HepG2 (cell line): Measurements from ENCODE around the gene COMMD9. TPM values are rescaled to one million over a fixed set of nuclear protein-coding genes. Genes with fewer than 3 reads are reported as not detected.

Experiments used
- ATAC-seq: fragments of 200-7000 bp; cut with Tn5 transposase; 3 replicates; pipeline ENCODE4 v1.9.1; 2020; ENCODE audit warnings: mild to moderate bottlenecking, moderate library complexity
- BruUV-seq: library from RNA; stranded (reverse); fragments of 400-500 nt; replicated peaks from 2 replicates; lab custom pipeline; 2021; lab: Mats Ljungman, UMichigan
- CTCF ChIA-PET: fragments of 300-600 bp; formaldehyde crosslinking; extraction: SDS; loops from one replicate; lab custom pipeline; 2021; ENCODE audit warnings: low total read pairs, inconsistent platforms, low intra/inter-chr PET ratio; lab: Yijun Ruan, JAX
- POLR2A ChIA-PET: fragments of 350-600 bp; sonication (Branson Sonifier 250); formaldehyde crosslinking; loops from one replicate; lab custom pipeline; 2020; ENCODE audit warnings: antibody characterized with exemption, inconsistent platforms; lab: Yijun Ruan, JAX
- DNase-seq: peaks from one replicate; pipeline ENCODE4 v3.0.0-alpha.2; 2015; ENCODE audit warnings: low spot score
- FAIRE-seq: peaks from 3 replicates; lab custom pipeline; 2011; peaks lifted over from hg19 to GRCh38; lab: Jason Lieb, UNC
- H2AFZ ChIP-seq: one replicate; pipeline ENCODE4 v1.6.1; 2011; ENCODE audit warnings: low read length, inconsistent platforms
- H3K27ac ChIP-seq: fragments of 300-600 bp; 3 replicates; pipeline ENCODE4 v1.8.0; 2011; ENCODE audit warnings: mixed run types, mild to moderate bottlenecking, mixed read lengths, low read length, inconsistent platforms; ENCODE audit not compliant: insufficient read depth; ENCODE audit errors: extremely low read length
- H3K27me3 ChIP-seq, 2 experiments: fragments of 200-600 bp in 1 of 2; 2 replicates in 1 of 2; 3 replicates in 1 of 2; pipeline versions ENCODE4 v1.6.0 to v1.8.0; 2011; ENCODE audit warnings: low read length in 2 of 2, mild to moderate bottlenecking in 2 of 2, moderate library complexity in 2 of 2, inconsistent platforms in 1 of 2; ENCODE audit not compliant: insufficient read depth in 2 of 2, control insufficient read depth in 1 of 2
- H3K36me3 ChIP-seq, 2 experiments: fragments of 200-600 bp in 1 of 2; replicated peaks in 1 of 2; 2 replicates in 1 of 2; 3 replicates in 1 of 2; pipeline versions ENCODE4 v1.5.1 to v1.8.0; 2011; ENCODE audit warnings: low read length in 2 of 2, inconsistent platforms in 1 of 2; ENCODE audit not compliant: insufficient read depth in 2 of 2, control insufficient read depth in 1 of 2
- H3K4me1 ChIP-seq: 2 replicates; pipeline ENCODE4 v1.5.1; 2012; ENCODE audit warnings: low read length, inconsistent platforms; ENCODE audit not compliant: insufficient read depth
- H3K4me2 ChIP-seq: 2 replicates; pipeline ENCODE4 v1.6.0; 2011; ENCODE audit warnings: low read depth, low read length, inconsistent platforms
- H3K4me3 ChIP-seq, 3 experiments: fragments of 200-600 bp in 1 of 3; sonication (generic), shearing (Covaris generic) in 1 of 3; replicated peaks in 1 of 3; 2 replicates each; pipeline ENCODE4 v1.5.1; 2011 to 2016; ENCODE audit warnings: low read length in 3 of 3, inconsistent platforms in 2 of 3, low read depth in 2 of 3, mild to moderate bottlenecking in 2 of 3, control low read depth in 1 of 3, mixed read lengths in 1 of 3; ENCODE audit not compliant: insufficient read depth in 1 of 3
- H3K79me2 ChIP-seq: one replicate; pipeline ENCODE4 v1.6.1; 2011; ENCODE audit warnings: low read length, inconsistent platforms; ENCODE audit not compliant: insufficient read depth
- H3K9ac ChIP-seq: 2 replicates; pipeline ENCODE4 v1.6.0; 2011; ENCODE audit warnings: mild to moderate bottlenecking, low read depth, low read length, inconsistent platforms; ENCODE audit not compliant: insufficient read depth
- H3K9me3 ChIP-seq: 2 replicates; pipeline ENCODE4 v1.5.1; 2012; ENCODE audit warnings: mild to moderate bottlenecking, low read length
- H4K20me1 ChIP-seq: 2 replicates; pipeline ENCODE4 v1.6.0; 2011; ENCODE audit warnings: inconsistent platforms, mild to moderate bottlenecking, low read length, moderate library complexity; ENCODE audit not compliant: insufficient read depth
- AFF4 ChIP-seq: sonication (generic); formaldehyde crosslinking; IDR thresholded peaks from 2 replicates; pipeline ENCODE4 v1.4.0; 2020; ENCODE audit warnings: missing genetic modification reagents
- EEA1 ChIP-seq: sonication (generic); formaldehyde crosslinking; IDR thresholded peaks from 2 replicates; pipeline ENCODE4 v1.5.1; 2020; ENCODE audit warnings: mild to moderate bottlenecking, missing genetic modification reagents, borderline replicate concordance
- HDAC1 ChIP-seq: sonication (generic); formaldehyde crosslinking; IDR thresholded peaks from 2 replicates; pipeline ENCODE4 v1.5.1; 2020; ENCODE audit warnings: mild to moderate bottlenecking, missing genetic modification reagents
- HOXA9 ChIP-seq: sonication (generic); formaldehyde crosslinking; IDR thresholded peaks from 2 replicates; pipeline ENCODE4 v1.8.1; 2022; ENCODE audit warnings: missing genetic modification reagents, mild to moderate bottlenecking, moderate library complexity, borderline replicate concordance
- KLF15 ChIP-seq: sonication (generic); formaldehyde crosslinking; IDR thresholded peaks from 2 replicates; pipeline ENCODE4 v1.8.1; 2023; ENCODE audit warnings: borderline replicate concordance, mild to moderate bottlenecking, inconsistent platforms, missing genetic modification reagents, mixed read lengths
- KLF9 ChIP-seq: IDR thresholded peaks from 2 replicates; pipeline ENCODE4 v1.6.1; 2016; ENCODE audit warnings: low read depth
- PTBP1 ChIP-seq: fragments of 200-400 bp; formaldehyde crosslinking; IDR thresholded peaks from 2 replicates; pipeline ENCODE4 v1.6.1; 2018; ENCODE audit warnings: low read length, low read depth; ENCODE audit not compliant: poor library complexity, severe bottlenecking
- ZNF280B ChIP-seq: sonication (generic); formaldehyde crosslinking; IDR thresholded peaks from 2 replicates; pipeline ENCODE4 v1.5.0; 2020; ENCODE audit warnings: missing genetic modification reagents, mild to moderate bottlenecking, borderline replicate concordance
- WGBS: methylation state at CpG from one replicate; pipeline ENCODE4 v1.1.6; 2017; ENCODE audit warnings: low lambda C conversion rate; 5-methylcytosine and 5-hydroxymethylcytosine counted together
- in situ Hi-C: cut with HindIII; loops from 2 replicates; pipeline ENCODE4 v1.10.0; 2017; ENCODE audit warnings: low pct_unique_long_range_greater_than_20kb; ENCODE audit not compliant: extremely low pct_ligation_motif_present
- intact Hi-C: fragments of 100-400 bp; cut with micrococcal nuclease; formaldehyde crosslinking; loops from one replicate; pipeline ENCODE4 v1.10.0; 2022; ENCODE audit not compliant: unreplicated experiment
- polyA plus RNA-seq, 8 experiments: library from polyadenylated mRNA; depleted of rRNA in 3 of 8; stranded (reverse) in 7 of 8; unstranded in 1 of 8; fragments of >200 nt; fragmentation: Illumina TruSeq in 4 of 8; extraction: Trizol in 4 of 8; gene quantifications; 2 replicates each; pipeline versions ENCODE4 v1.2.1 to v1.2.3, GENCODE V29; 2011 to 2016; ENCODE audit warnings: low read depth in 4 of 8, missing spikeins in 1 of 8, mixed read lengths in 1 of 8; ENCODE audit not compliant: insufficient read depth in 1 of 8
- total RNA-seq, 5 experiments: library from RNA; depleted of rRNA; stranded (reverse); fragments of >200 nt; fragmentation: Illumina TruSeq; extraction: Trizol; gene quantifications; 2 replicates each; pipeline ENCODE4 v1.2.3, GENCODE V29; 2016; ENCODE audit warnings: low read depth in 1 of 5
- TF ChIP-seq, protein P1 (sequence below): sonication (generic); formaldehyde crosslinking; IDR thresholded peaks from 2 replicates; pipeline ENCODE4 v1.4.0; 2020; ENCODE audit warnings: mild to moderate bottlenecking, low read depth, missing genetic modification reagents
- TF ChIP-seq, protein P2 (sequence below): sonication (generic); formaldehyde crosslinking; IDR thresholded peaks from 2 replicates; pipeline ENCODE4 v1.5.0; 2020; ENCODE audit warnings: missing genetic modification reagents, mild to moderate bottlenecking, borderline replicate concordance

COMMD9 gene
- total and polyA plus RNA-seq, 2 of the 13 experiments (the other 11 are each of a cell fraction or from before 2014, with no cell fraction given), result 47.3 to 76.7 TPM

- TF ChIP-seq HOXA9 (no peak), EEA1 (CRISPR knock-in tag) (no peak), AFF4 (CRISPR knock-in tag) (no peak), KLF9 (CRISPR knock-in tag) (no peak), KLF15 (CRISPR knock-in tag) (no peak), PTBP1 (no peak)
- TF ChIP-seq, protein P1, sequence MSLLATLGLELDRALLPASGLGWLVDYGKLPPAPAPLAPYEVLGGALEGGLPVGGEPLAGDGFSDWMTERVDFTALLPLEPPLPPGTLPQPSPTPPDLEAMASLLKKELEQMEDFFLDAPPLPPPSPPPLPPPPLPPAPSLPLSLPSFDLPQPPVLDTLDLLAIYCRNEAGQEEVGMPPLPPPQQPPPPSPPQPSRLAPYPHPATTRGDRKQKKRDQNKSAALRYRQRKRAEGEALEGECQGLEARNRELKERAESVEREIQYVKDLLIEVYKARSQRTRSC (CRISPR knock-in tag), result no peak
Measured at GRCh38 chr11:36333468-36333867, 44.2 kb upstream of the COMMD9 start (continued).

DNA sequence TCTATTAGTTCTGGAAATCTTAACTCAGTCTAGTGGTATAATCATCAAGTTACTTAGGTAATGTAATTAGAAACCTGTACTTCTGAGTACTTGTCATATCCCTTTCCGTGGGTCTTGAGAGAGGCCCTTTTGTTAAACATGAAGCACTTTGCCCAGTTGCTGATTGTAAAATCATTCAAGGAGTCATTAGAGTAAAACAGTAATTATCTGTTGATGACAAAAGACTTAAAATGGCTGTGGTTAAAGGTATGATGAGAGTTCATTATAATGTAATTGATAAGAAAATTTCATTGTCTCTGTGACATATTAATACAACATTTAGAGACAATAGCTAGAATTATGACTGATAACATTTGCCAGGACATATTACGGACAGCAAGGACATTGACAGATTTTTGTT is 41.2 kb upstream of the COMMD9 start:
- intact Hi-C loops, result no loop called here
- no peak overlapping the region for H3K9ac ChIP-seq
- no peaks in the 10 kb centered on the region for H3K79me2 ChIP-seq
- ATAC-seq, result no peak
- in situ Hi-C loops, result no loop called here
- no peak overlapping the region for H3K4me2 ChIP-seq
- H3K36me3 ChIP-seq, result no peaks in the 10 kb centered on the region
- BruUV-seq, result no TSS peak
- H3K4me3 ChIP-seq, result no peak overlapping the region
- H3K27me3 ChIP-seq, result peaks cover 0 to 4% of the 10 kb centered on the region in 2 experiments; a peak in 1 of 5 replicates
- no peaks in the 10 kb centered on the region for H4K20me1 ChIP-seq
- H3K9me3 ChIP-seq, result no peaks in the 10 kb centered on the region
- H3K27ac ChIP-seq, result no peak overlapping the region
- no peak overlapping the region for H2AFZ ChIP-seq
- DNase-seq, result no peak
- H3K4me1 ChIP-seq, result no peaks in the 10 kb centered on the region
- no peak for FAIRE-seq
- CTCF ChIA-PET, result no interaction called here
- TF ChIP-seq, protein P2, sequence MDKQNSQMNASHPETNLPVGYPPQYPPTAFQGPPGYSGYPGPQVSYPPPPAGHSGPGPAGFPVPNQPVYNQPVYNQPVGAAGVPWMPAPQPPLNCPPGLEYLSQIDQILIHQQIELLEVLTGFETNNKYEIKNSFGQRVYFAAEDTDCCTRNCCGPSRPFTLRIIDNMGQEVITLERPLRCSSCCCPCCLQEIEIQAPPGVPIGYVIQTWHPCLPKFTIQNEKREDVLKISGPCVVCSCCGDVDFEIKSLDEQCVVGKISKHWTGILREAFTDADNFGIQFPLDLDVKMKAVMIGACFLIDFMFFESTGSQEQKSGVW, result no peak
- TF ChIP-seq HDAC1 (CRISPR knock-in tag) (no peak), ZNF280B (no peak)
- whole genome bisulfite sequencing, result 29% methylated on average over 2 of the region's 2 CpGs
- POLR2A ChIA-PET, result no interaction called here
